Measurements from ENCODE around the gene ABCD3.

The ABCD3 gene

DNA sequence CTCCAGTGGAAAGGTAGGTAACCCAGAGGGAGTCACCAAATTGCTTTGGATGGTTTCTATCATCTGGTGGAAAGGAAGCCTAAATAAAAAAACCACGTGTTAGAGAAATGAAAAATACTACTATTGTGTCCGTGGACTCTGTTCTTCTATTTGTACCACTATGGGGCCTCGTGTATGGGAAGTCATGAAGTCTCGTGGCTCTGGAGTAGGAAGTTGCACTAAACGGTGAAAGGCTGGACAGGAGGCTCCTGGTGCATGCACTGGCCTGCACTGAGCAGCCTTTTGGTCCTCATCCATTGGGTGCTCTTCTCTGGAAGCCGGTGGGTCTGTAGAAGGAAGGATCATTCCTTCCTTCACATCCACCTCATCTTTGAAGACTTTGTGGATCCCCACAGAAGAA lies 106.3 kb downstream of the ABCD3 start:
- no peaks in the 10 kb centered on the region for H3K36me3 ChIP-seq (ENCODE audit: control insufficient read depth, insufficient read depth, low read length)
- DNase-seq (ENCODE audit: extremely low read depth, insufficient read length), result no peak
- TF ChIP-seq, protein P1, sequence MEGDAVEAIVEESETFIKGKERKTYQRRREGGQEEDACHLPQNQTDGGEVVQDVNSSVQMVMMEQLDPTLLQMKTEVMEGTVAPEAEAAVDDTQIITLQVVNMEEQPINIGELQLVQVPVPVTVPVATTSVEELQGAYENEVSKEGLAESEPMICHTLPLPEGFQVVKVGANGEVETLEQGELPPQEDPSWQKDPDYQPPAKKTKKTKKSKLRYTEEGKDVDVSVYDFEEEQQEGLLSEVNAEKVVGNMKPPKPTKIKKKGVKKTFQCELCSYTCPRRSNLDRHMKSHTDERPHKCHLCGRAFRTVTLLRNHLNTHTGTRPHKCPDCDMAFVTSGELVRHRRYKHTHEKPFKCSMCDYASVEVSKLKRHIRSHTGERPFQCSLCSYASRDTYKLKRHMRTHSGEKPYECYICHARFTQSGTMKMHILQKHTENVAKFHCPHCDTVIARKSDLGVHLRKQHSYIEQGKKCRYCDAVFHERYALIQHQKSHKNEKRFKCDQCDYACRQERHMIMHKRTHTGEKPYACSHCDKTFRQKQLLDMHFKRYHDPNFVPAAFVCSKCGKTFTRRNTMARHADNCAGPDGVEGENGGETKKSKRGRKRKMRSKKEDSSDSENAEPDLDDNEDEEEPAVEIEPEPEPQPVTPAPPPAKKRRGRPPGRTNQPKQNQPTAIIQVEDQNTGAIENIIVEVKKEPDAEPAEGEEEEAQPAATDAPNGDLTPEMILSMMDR (IDR thresholded peaks at IDR 0.05; ENCODE audit: insufficient read depth, low read length, poor library complexity, severe bottlenecking), result no peak
- no peak overlapping the region for H3K4me3 ChIP-seq (replicated peaks; ENCODE audit: low read depth, low read length)
- H3K27me3 ChIP-seq (replicated peaks; ENCODE audit: control insufficient read depth, insufficient read depth, low read length), result no peaks in the 10 kb centered on the region

DNA sequence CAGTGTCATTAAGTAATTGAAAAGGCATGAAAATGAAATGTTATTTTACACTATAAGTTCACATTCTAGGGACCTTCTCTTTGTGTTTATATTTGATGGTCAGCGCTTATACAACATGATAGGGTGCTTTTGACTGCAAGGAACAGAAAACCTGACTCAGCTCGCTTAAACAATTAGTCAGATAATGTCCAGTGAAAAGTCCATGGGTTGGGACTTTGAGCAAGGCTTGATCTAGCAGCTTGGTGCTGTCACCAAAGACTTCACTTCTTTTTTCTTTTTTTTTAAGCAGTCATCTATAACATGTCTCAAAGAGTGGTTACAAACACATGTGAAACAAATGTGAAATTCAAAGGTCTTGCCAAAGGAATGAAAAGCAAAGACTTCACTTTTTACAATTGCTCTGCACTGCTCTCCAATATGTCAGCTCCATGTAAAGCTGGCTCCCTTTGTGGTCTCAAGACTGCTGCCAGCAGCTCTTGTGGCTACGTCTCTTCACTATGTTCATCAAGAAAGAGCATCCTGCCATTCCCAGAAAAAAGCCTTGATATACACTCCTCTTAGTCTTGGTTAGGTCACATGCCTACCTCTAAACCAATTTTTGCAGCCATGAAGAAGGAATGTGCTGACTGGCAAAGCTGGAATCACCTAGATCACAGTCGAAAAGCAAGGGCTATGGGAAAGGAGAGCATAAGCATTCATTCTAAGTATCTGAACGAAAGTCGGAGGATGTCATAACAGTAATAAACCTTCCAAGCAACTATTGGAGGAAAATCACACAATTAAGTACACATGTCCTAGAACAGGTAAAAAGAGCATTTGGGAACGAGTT lies 108.2 kb downstream of the ABCD3 start:
- TF ChIP-seq, protein P1 (IDR thresholded peaks at IDR 0.05; ENCODE audit: insufficient read depth, low read length, poor library complexity, severe bottlenecking), result no peak
- no peaks in the 10 kb centered on the region for H3K36me3 ChIP-seq (ENCODE audit: control insufficient read depth, insufficient read depth, low read length)
- DNase-seq (ENCODE audit: extremely low read depth, insufficient read length), result no peak
- H3K4me3 ChIP-seq (replicated peaks; ENCODE audit: low read depth, low read length), result no peak overlapping the region
- H3K27me3 ChIP-seq (replicated peaks; ENCODE audit: control insufficient read depth, insufficient read depth, low read length), result no peaks in the 10 kb centered on the region

DNA sequence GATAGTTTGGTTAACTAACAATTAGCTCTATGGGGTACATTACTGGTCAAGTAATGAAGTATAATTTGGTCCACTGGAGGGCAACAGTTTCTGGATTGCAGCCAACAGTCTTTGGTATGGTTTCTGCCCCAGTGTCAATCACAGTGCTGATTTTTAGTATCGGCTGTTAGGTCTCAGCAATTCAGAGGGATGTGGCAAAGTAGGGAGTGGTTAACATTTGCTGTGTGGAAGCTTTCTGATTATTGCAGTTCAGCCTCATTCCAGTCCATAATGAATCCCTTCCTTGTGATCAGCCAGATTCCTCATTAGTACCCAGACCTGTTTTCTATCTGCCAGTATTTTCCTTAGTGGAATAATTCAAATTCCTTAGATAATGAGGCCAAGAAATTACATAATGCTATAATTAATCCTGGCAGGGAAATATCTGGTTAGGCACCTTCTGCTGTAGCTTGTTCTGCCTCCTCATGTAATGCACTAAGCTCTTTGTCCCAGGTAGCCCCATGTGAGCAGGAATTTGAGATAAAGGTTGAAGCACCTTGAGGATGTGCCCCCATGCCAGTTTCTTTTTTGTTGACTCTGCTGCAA lies 109.3 kb downstream of the ABCD3 start:
- Histone ChIP-seq H3K27me3 (replicated peaks; ENCODE audit: control insufficient read depth, insufficient read depth, low read length) (no peaks in the 10 kb centered on the region), H3K4me3 (replicated peaks; ENCODE audit: low read depth, low read length) (no peak overlapping the region), H3K36me3 (ENCODE audit: control insufficient read depth, insufficient read depth, low read length) (no peaks in the 10 kb centered on the region)
- TF ChIP-seq, protein P1 (IDR thresholded peaks at IDR 0.05; ENCODE audit: insufficient read depth, low read length, poor library complexity, severe bottlenecking), result no peak
- DNase-seq (ENCODE audit: extremely low read depth, insufficient read length), result no peak

DNA sequence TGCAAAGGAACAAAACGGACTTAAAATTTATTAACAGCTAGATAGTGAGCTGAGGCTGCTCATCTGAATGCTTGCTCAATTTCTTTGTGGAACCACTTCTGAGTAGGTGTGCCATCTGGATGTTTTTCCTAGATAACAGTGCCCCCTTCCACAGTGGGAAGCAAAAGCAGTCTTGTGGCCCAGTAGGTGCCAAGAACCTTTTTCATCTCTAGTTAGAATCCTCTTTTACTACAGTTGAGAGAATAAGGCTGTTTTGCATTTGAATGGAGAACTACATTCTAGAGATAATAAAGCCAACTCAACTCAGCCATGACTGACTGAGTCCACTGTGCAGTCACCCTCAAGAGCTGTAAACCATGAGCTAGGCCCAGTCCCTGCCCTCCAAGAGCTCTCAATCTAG lies 110.1 kb downstream of the ABCD3 start:
- no peak for DNase-seq (ENCODE audit: extremely low read depth, insufficient read length)
- TF ChIP-seq, protein P1 (IDR thresholded peaks at IDR 0.05; ENCODE audit: insufficient read depth, low read length, poor library complexity, severe bottlenecking), result no peak

DNA sequence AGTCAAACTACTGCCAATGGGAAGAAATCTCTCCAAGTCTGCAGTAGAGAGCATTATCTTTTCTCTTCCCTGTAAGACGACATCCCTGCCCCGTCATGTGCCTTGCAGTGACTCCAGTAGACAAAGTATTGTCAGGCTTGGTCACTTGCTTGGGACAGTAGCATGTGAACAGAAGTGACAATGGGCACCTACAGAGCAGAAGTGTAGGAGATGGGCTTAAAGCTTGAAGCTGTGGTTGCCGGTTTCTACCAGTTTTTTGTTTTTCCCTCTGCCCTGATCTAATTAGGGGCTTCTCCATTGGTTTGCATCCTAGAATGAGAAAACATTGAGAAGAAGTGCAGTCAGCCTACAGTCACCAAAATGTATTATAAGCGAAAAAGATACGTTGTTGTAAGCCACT lies 110.6 kb downstream of the ABCD3 start:
- no peak for DNase-seq (ENCODE audit: extremely low read depth, insufficient read length)

More for the DNA sequence above, 110.1 kb downstream of the ABCD3 start:
- Histone ChIP-seq H3K27me3 (replicated peaks; ENCODE audit: control insufficient read depth, insufficient read depth, low read length) (no peaks in the 10 kb centered on the region), H3K4me3 (replicated peaks; ENCODE audit: low read depth, low read length) (no peak overlapping the region), H3K36me3 (ENCODE audit: control insufficient read depth, insufficient read depth, low read length) (no peaks in the 10 kb centered on the region)

More for the DNA sequence above, 110.6 kb downstream of the ABCD3 start:
- Histone ChIP-seq H3K4me3 (replicated peaks; ENCODE audit: low read depth, low read length) (no peak overlapping the region), H3K36me3 (ENCODE audit: control insufficient read depth, insufficient read depth, low read length) (no peaks in the 10 kb centered on the region), H3K27me3 (replicated peaks; ENCODE audit: control insufficient read depth, insufficient read depth, low read length) (no peaks in the 10 kb centered on the region)
- TF ChIP-seq, protein P1 (IDR thresholded peaks at IDR 0.05; ENCODE audit: insufficient read depth, low read length, poor library complexity, severe bottlenecking), result no peak
